ENCODE results near the gene ROGDI.

DNA sequence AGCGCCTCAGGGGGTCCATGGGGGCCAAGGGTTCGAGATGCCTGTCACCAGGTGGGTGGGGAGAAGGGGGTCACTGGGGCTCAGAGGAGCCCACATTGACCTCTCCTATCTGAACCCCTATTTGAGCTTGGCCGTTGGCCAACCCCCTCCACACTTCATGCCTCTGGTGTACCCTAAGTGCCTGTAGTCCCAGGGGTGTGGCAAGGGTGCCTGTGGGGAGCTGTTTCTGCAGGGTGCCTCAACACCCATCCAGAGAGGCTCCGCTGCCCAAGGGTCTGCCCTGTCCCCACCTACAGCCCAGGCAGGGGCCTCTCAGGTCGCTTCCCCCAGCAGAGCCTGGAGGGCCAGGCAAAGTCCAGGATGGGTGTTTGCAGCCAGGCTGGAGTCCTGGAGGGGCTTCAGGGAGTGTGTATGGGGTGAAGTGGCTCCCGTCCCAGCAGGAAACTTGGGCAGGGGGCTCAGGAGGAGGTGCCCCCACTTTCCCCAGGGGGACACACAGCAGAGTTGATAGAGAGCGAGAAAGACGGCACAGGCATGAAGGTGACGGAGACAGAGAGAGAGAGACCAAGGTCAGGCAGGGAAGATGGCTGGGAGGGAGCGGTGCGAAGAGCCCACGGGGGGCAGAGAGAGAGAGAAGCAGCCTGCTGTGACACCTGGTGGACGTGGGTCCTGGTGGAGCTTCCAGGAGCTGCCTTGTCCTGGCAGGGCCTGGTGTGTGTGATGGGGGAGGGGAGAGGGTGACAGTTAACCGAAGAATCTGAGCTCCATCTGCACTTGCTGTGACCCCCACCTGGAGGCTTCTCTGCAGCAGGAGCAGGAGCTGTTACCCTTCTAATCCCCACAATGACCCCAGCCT is 14.6 kb downstream of the ROGDI start, which contains the start of gene SEPTIN12:
- TF ChIP-seq EZH2 (IDR thresholded peaks at IDR 0.05; ENCODE audit: low read length), result no peak
- TF ChIP-seq, protein P1, sequence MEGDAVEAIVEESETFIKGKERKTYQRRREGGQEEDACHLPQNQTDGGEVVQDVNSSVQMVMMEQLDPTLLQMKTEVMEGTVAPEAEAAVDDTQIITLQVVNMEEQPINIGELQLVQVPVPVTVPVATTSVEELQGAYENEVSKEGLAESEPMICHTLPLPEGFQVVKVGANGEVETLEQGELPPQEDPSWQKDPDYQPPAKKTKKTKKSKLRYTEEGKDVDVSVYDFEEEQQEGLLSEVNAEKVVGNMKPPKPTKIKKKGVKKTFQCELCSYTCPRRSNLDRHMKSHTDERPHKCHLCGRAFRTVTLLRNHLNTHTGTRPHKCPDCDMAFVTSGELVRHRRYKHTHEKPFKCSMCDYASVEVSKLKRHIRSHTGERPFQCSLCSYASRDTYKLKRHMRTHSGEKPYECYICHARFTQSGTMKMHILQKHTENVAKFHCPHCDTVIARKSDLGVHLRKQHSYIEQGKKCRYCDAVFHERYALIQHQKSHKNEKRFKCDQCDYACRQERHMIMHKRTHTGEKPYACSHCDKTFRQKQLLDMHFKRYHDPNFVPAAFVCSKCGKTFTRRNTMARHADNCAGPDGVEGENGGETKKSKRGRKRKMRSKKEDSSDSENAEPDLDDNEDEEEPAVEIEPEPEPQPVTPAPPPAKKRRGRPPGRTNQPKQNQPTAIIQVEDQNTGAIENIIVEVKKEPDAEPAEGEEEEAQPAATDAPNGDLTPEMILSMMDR (optimal IDR thresholded peaks at IDR 0.05 in 1 of 3, IDR thresholded peaks at IDR 0.05 in 1 of 3, conservative IDR thresholded peaks at IDR 0.05 in 1 of 3; ENCODE audit: extremely low read depth in 1 of 3, insufficient read depth in 2 of 3, low read length in 3 of 3), result no peak
